GM23338 (cell line): ENCODE measurements around the gene ZNF775. TPM values are rescaled to one million over a fixed set of nuclear protein-coding genes. Genes with fewer than 3 reads are reported as not detected.
A peak's percentile ranks its signal among the peaks of the same experiment; 100 is the strongest.

Experiments
- ATAC-seq: fragments of 200-7000 bp; cut with Tn5 transposase; 3 replicates; pipeline ENCODE4 v1.9.1; 2020
- DNase-seq: peaks from one replicate; pipeline ENCODE4 v3.0.0-alpha.2; 2015; ENCODE audit warnings: low spot score
- H2AFZ ChIP-seq: fragments of 200-600 bp; sonication (generic); 2 replicates; pipeline ENCODE4 v1.8.0; 2016; ENCODE audit warnings: antibody characterized with exemption, mild to moderate bottlenecking, moderate library complexity
- H3F3A ChIP-seq: fragments of 200-600 bp; sonication (generic); replicated peaks from 2 replicates; pipeline ENCODE4 v1.8.0; 2017; ENCODE audit warnings: antibody characterized with exemption, mixed run types, low read depth
- H3K27ac ChIP-seq: fragments of 200-600 bp; sonication (generic); 2 replicates; pipeline ENCODE4 v1.6.1; 2016; ENCODE audit warnings: low read depth
- H3K27me3 ChIP-seq: fragments of 200-600 bp; sonication (generic); 2 replicates; pipeline ENCODE4 v1.8.0; 2016; ENCODE audit warnings: mild to moderate bottlenecking, mixed run types, moderate library complexity; ENCODE audit not compliant: insufficient read depth
- H3K36me3 ChIP-seq: fragments of 200-600 bp; sonication (generic); 2 replicates; pipeline ENCODE4 v1.8.0; 2016; ENCODE audit warnings: mild to moderate bottlenecking; ENCODE audit not compliant: insufficient read depth
- H3K4me1 ChIP-seq: fragments of 200-600 bp; sonication (generic); 2 replicates; pipeline ENCODE4 v1.8.0; 2016; ENCODE audit warnings: mild to moderate bottlenecking, moderate library complexity; ENCODE audit not compliant: insufficient read depth
- H3K4me2 ChIP-seq: fragments of 200-600 bp; sonication (generic); 2 replicates; pipeline ENCODE4 v1.7.1; 2017; ENCODE audit warnings: mixed run types
- H3K4me3 ChIP-seq: fragments of 200-600 bp; sonication (generic); 2 replicates; pipeline ENCODE4 v1.6.1; 2016; ENCODE audit warnings: mixed run types
- H3K79me2 ChIP-seq: fragments of 200-600 bp; sonication (generic); replicated peaks from 2 replicates; pipeline ENCODE4 v1.8.0; 2017; ENCODE audit warnings: mild to moderate bottlenecking; ENCODE audit not compliant: insufficient read depth
- H3K9me2 ChIP-seq: fragments of 200-600 bp; sonication (generic); 2 replicates; pipeline ENCODE4 v1.8.0; 2017; ENCODE audit not compliant: insufficient read depth
- H4K20me1 ChIP-seq: fragments of 200-600 bp; sonication (generic); replicated peaks from 2 replicates; pipeline ENCODE4 v1.8.0; 2017; ENCODE audit warnings: mild to moderate bottlenecking; ENCODE audit not compliant: insufficient read depth
- H3K27ac Mint-ChIP-seq: 2 replicates; pipeline ENCODE4 v1.8.0; 2020; ENCODE audit warnings: inconsistent platforms, mild to moderate bottlenecking, moderate library complexity, mixed read lengths
- H3K27me3 Mint-ChIP-seq: 3 replicates; pipeline ENCODE4 v1.8.0; 2022; ENCODE audit warnings: low read depth, mild to moderate bottlenecking, moderate library complexity, mixed read lengths, inconsistent platforms; ENCODE audit not compliant: insufficient read depth, poor library complexity
- H3K36me3 Mint-ChIP-seq: 3 replicates; pipeline ENCODE4 v1.8.0; 2021; ENCODE audit warnings: low read depth, mild to moderate bottlenecking, inconsistent platforms, moderate library complexity, mixed read lengths
- H3K4me1 Mint-ChIP-seq: 3 replicates; pipeline ENCODE4 v1.8.0; 2020; ENCODE audit warnings: mild to moderate bottlenecking, inconsistent platforms, mixed read lengths
- H3K4me3 Mint-ChIP-seq: 3 replicates; pipeline ENCODE4 v1.8.0; 2021; ENCODE audit warnings: moderate library complexity, mild to moderate bottlenecking, inconsistent platforms, mixed read lengths
- H3K9me3 Mint-ChIP-seq: 3 replicates; pipeline ENCODE4 v1.8.0; 2020; ENCODE audit warnings: moderate library complexity, mild to moderate bottlenecking, inconsistent platforms, mixed read lengths
- CREB1 ChIP-seq: fragments of 250-450 bp; sonication (Bioruptor Pico); IDR thresholded peaks from 2 replicates; pipeline ENCODE4 v1.5.0; 2020; ENCODE audit warnings: low read depth, mild to moderate bottlenecking, moderate library complexity
- EZH2 ChIP-seq: fragments of 200-600 bp; sonication (generic); IDR thresholded peaks from one replicate; pipeline ENCODE4 v1.8.0; 2017; ENCODE audit warnings: antibody characterized with exemption, mild to moderate bottlenecking, low read depth; ENCODE audit not compliant: unreplicated experiment
- EZH2phosphoT487 ChIP-seq: fragments of 200-600 bp; sonication (generic); IDR thresholded peaks from one replicate; pipeline ENCODE4 v1.8.1; 2018; ENCODE audit warnings: antibody characterized with exemption; ENCODE audit not compliant: unreplicated experiment
- JUNB ChIP-seq: IDR thresholded peaks from one replicate; pipeline ENCODE4 v1.6.1; 2016; ENCODE audit warnings: antibody characterized with exemption; ENCODE audit not compliant: unreplicated experiment
- NANOG ChIP-seq: IDR thresholded peaks from 2 replicates; pipeline ENCODE4 v1.6.1; 2016; ENCODE audit warnings: antibody characterized with exemption, borderline replicate concordance
- POLR2AphosphoS5 ChIP-seq: IDR thresholded peaks from 2 replicates; pipeline ENCODE4 v1.6.1; 2016; ENCODE audit warnings: antibody characterized with exemption, low read depth
- STAT1 ChIP-seq: IDR thresholded peaks from one replicate; pipeline ENCODE4 v1.6.1; 2016; ENCODE audit warnings: antibody characterized with exemption; ENCODE audit not compliant: unreplicated experiment
- ZNF114 ChIP-seq: fragments of 250-450 bp; sonication (Bioruptor Pico); IDR thresholded peaks from 2 replicates; pipeline ENCODE4 v1.5.0; 2020; ENCODE audit warnings: mild to moderate bottlenecking, moderate library complexity
- ZNF331 ChIP-seq: fragments of 250-450 bp; sonication (Bioruptor Pico); IDR thresholded peaks from 2 replicates; pipeline ENCODE4 v1.5.0; 2020; ENCODE audit warnings: low read depth, mild to moderate bottlenecking, moderate library complexity
- ZNF462 ChIP-seq: fragments of 250-450 bp; sonication (Bioruptor Pico); IDR thresholded peaks from 2 replicates; pipeline ENCODE4 v1.5.0; 2020; ENCODE audit warnings: mild to moderate bottlenecking, moderate library complexity
- polyA plus RNA-seq: library from polyadenylated mRNA; unstranded; fragments of >200 nt; fragmentation: Nextera tagmentation; extraction: Ambion mirVana; gene quantifications from 2 replicates; pipeline ENCODE4 v1.2.1, GENCODE V29; 2016
- total RNA-seq: library from RNA; depleted of rRNA; stranded (reverse); fragments of >200 nt; shearing (Covaris generic); gene quantifications from 2 replicates; pipeline ENCODE4 v1.2.3, GENCODE V29; 2014
- TF ChIP-seq, protein P1 (sequence below): IDR thresholded peaks from 2 replicates; pipeline ENCODE4 v1.6.1; 2016; ENCODE audit warnings: antibody characterized with exemption
- TF ChIP-seq, protein P2 (sequence below): IDR thresholded peaks from one replicate; pipeline ENCODE4 v1.6.1; 2018; ENCODE audit warnings: antibody characterized with exemption; ENCODE audit not compliant: unreplicated experiment
- TF ChIP-seq, protein P3 (sequence below), 2 experiments: fragments of 200-600 bp in 1 of 2; sonication (generic) in 1 of 2; conservative IDR thresholded peaks; 2 replicates each; pipeline versions ENCODE4 v1.5.1 to v1.6.1; 2016 to 2017; ENCODE audit warnings: antibody characterized with exemption in 2 of 2, low read depth in 2 of 2, mild to moderate bottlenecking in 2 of 2, moderate library complexity in 1 of 2

Gene ZNF775
- total and polyA plus RNA-seq, 2 experiments from 2014 or later, result 4.5 to 38.2 TPM

- peaks cover 67% of the 10 kb centered on the region for H3K4me1 Mint-ChIP-seq
- peaks cover 29% of the 10 kb centered on the region for H3K27me3 Mint-ChIP-seq
- Histone ChIP-seq H3K4me2 (peak overlapping the region; percentile 51; the same call in 1 of the 2 replicates), H3K27me3 (no peaks in the 10 kb centered on the region), H3K27ac (peak overlapping the region; percentile 97), H3K79me2 (peaks cover 35% of the 10 kb centered on the region), H3K4me1 (peaks cover 48% of the 10 kb centered on the region), H3F3A (peaks cover 45% of the 10 kb centered on the region), H3K36me3 (0 out of 2 replicates have a peak, but pooled peaks cover 3% of the 10 kb centered on the region), H3K4me3 (no peak overlapping the region), H2AFZ (no peak overlapping the region), H4K20me1 (peaks cover 5% of the 10 kb centered on the region), H3K9me2 (no peaks in the 10 kb centered on the region)
- peaks cover 53% of the 10 kb centered on the region for H3K36me3 Mint-ChIP-seq
- no peaks in the 10 kb centered on the region for H3K9me3 Mint-ChIP-seq
- TF ChIP-seq, protein P1, sequence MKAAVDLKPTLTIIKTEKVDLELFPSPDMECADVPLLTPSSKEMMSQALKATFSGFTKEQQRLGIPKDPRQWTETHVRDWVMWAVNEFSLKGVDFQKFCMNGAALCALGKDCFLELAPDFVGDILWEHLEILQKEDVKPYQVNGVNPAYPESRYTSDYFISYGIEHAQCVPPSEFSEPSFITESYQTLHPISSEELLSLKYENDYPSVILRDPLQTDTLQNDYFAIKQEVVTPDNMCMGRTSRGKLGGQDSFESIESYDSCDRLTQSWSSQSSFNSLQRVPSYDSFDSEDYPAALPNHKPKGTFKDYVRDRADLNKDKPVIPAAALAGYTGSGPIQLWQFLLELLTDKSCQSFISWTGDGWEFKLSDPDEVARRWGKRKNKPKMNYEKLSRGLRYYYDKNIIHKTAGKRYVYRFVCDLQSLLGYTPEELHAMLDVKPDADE, result no peak
- no peak for TF ChIP-seq CREB1
- no peak for TF ChIP-seq ZNF462 (CRISPR knock-in tag)
- TF ChIP-seq EZH2phosphoT487, result no peak
- TF ChIP-seq POLR2AphosphoS5, result no peak
- TF ChIP-seq STAT1, result no peak
- TF ChIP-seq, protein P2, sequence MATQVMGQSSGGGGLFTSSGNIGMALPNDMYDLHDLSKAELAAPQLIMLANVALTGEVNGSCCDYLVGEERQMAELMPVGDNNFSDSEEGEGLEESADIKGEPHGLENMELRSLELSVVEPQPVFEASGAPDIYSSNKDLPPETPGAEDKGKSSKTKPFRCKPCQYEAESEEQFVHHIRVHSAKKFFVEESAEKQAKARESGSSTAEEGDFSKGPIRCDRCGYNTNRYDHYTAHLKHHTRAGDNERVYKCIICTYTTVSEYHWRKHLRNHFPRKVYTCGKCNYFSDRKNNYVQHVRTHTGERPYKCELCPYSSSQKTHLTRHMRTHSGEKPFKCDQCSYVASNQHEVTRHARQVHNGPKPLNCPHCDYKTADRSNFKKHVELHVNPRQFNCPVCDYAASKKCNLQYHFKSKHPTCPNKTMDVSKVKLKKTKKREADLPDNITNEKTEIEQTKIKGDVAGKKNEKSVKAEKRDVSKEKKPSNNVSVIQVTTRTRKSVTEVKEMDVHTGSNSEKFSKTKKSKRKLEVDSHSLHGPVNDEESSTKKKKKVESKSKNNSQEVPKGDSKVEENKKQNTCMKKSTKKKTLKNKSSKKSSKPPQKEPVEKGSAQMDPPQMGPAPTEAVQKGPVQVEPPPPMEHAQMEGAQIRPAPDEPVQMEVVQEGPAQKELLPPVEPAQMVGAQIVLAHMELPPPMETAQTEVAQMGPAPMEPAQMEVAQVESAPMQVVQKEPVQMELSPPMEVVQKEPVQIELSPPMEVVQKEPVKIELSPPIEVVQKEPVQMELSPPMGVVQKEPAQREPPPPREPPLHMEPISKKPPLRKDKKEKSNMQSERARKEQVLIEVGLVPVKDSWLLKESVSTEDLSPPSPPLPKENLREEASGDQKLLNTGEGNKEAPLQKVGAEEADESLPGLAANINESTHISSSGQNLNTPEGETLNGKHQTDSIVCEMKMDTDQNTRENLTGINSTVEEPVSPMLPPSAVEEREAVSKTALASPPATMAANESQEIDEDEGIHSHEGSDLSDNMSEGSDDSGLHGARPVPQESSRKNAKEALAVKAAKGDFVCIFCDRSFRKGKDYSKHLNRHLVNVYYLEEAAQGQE, result no peak
- TF ChIP-seq JUNB, result no peak
- TF ChIP-seq EZH2, result no peak
- TF ChIP-seq, protein P3, sequence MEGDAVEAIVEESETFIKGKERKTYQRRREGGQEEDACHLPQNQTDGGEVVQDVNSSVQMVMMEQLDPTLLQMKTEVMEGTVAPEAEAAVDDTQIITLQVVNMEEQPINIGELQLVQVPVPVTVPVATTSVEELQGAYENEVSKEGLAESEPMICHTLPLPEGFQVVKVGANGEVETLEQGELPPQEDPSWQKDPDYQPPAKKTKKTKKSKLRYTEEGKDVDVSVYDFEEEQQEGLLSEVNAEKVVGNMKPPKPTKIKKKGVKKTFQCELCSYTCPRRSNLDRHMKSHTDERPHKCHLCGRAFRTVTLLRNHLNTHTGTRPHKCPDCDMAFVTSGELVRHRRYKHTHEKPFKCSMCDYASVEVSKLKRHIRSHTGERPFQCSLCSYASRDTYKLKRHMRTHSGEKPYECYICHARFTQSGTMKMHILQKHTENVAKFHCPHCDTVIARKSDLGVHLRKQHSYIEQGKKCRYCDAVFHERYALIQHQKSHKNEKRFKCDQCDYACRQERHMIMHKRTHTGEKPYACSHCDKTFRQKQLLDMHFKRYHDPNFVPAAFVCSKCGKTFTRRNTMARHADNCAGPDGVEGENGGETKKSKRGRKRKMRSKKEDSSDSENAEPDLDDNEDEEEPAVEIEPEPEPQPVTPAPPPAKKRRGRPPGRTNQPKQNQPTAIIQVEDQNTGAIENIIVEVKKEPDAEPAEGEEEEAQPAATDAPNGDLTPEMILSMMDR (conservative IDR thresholded peaks at IDR 0.05; ENCODE audit: low read depth in 2 of 2), result no peak
- no peak for TF ChIP-seq NANOG
- TF ChIP-seq ZNF331, result no peak
- no peak for TF ChIP-seq ZNF114 (CRISPR knock-in tag)
- ATAC-seq (no peak), DNase-seq (no peak)
- H3K27ac Mint-ChIP-seq, result peak overlapping the region; percentile 85
- no peak overlapping the region for H3K4me3 Mint-ChIP-seq
Observed at GRCh38 chr7:150374472-150374871, 4.7 kb upstream of the ZNF775 start.
